ENCODE results near the gene XKR7. TPM values are rescaled to one million over a fixed set of nuclear protein-coding genes. Genes with fewer than 3 reads are reported as not detected.
A peak's percentile ranks its signal among the peaks of the same experiment; 100 is the strongest.

XKR7 gene
- total and polyA plus RNA-seq, 2 donors (not counting 1 experiment from before 2014, with no cell fraction given), result 0.05 to 0.12 TPM

- H3K36me3 ChIP-seq (replicated peaks in 1 of 2; ENCODE audit: control extremely low read depth in 1 of 2, control insufficient read depth in 1 of 2, extremely low read depth in 1 of 2, insufficient read depth in 2 of 2, low read length in 1 of 2), result peaks cover 0 to 5% of the 10 kb centered on the region in 2 experiments
- 13% methylated on average over 11 of the region's 22 CpGs for WGBS (ENCODE audit: insufficient coverage)
- H3K4me1 Mint-ChIP-seq, result peaks cover 52% of the 10 kb centered on the region
- H3K4me2 ChIP-seq (replicated peaks; ENCODE audit: low read depth, low read length, poor library complexity, severe bottlenecking), result peak overlapping the region; percentile 100
- peak overlapping the region; percentile 90 for H3K27ac Mint-ChIP-seq
- ATAC-seq (ENCODE audit: low read depth) (peak; percentile 80), DNase-seq (peak; percentile 72)
- H3K27ac ChIP-seq (ENCODE audit: low read length in 2 of 2), result peak overlapping the region; percentile 76 to 82
- H3K4me3 Mint-ChIP-seq, result peak overlapping the region; percentile 90
- peak overlapping the region; percentile 35 to 93 (median 77) for H3K4me3 ChIP-seq (ENCODE audit: control extremely low read depth in 1 of 5, extremely low read depth in 1 of 5, insufficient read depth in 1 of 5, low read depth in 2 of 5, low read length in 4 of 5)
- intact Hi-C loops (cut with micrococcal nuclease), result loop anchor here (1.0 kb wide), 1 partner anchor 13 kb away; no protein-coding TSS in a partner anchor
- peak overlapping the region; percentile 87 for H3K9ac ChIP-seq (ENCODE audit: low read length)
- peaks cover 0 to 3% (median 0%) of the 10 kb centered on the region in 4 experiments for H3K27me3 ChIP-seq (replicated peaks in 1 of 4; ENCODE audit: control extremely low read depth in 1 of 4, control insufficient read depth in 3 of 4, insufficient read depth in 4 of 4, low read length in 3 of 4)
- H3K9me3 ChIP-seq (ENCODE audit: control extremely low read depth in 1 of 3, control insufficient read depth in 2 of 3, insufficient read depth in 1 of 3, low read length in 2 of 3), result no peaks in the 10 kb centered on the region
- peak overlapping the region; percentile 79 for H2AFZ ChIP-seq (ENCODE audit: insufficient read depth, low read depth, low read length, poor library complexity, severe bottlenecking)
- POLR2A ChIA-PET, result interaction anchor here (0.7 to 2.5 kb wide), 3 partner anchors 10 to 12 kb away, joined by 3 to 25 read pairs (median 3); no protein-coding TSS in a partner anchor
- H3K9me3 Mint-ChIP-seq (ENCODE audit: insufficient read depth), result no peaks in the 10 kb centered on the region
- peaks cover 13% of the 10 kb centered on the region for H3K79me2 ChIP-seq (ENCODE audit: control insufficient read depth, insufficient read depth, low read length)
- CTCF ChIA-PET, result interaction anchor here (0.9 to 4.5 kb wide), 7 partner anchors 10 to 100 kb away, joined by 3 to 27 read pairs (median 8); no protein-coding TSS in a partner anchor
- TF ChIP-seq, protein P1, sequence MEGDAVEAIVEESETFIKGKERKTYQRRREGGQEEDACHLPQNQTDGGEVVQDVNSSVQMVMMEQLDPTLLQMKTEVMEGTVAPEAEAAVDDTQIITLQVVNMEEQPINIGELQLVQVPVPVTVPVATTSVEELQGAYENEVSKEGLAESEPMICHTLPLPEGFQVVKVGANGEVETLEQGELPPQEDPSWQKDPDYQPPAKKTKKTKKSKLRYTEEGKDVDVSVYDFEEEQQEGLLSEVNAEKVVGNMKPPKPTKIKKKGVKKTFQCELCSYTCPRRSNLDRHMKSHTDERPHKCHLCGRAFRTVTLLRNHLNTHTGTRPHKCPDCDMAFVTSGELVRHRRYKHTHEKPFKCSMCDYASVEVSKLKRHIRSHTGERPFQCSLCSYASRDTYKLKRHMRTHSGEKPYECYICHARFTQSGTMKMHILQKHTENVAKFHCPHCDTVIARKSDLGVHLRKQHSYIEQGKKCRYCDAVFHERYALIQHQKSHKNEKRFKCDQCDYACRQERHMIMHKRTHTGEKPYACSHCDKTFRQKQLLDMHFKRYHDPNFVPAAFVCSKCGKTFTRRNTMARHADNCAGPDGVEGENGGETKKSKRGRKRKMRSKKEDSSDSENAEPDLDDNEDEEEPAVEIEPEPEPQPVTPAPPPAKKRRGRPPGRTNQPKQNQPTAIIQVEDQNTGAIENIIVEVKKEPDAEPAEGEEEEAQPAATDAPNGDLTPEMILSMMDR (IDR thresholded peaks at IDR 0.05), result no peak
- TF ChIP-seq EZH2 (IDR thresholded peaks at IDR 0.05; ENCODE audit: borderline replicate concordance, insufficient read depth, low read depth, low read length, poor library complexity, severe bottlenecking), result no peak
- H3K27me3 Mint-ChIP-seq, result no peaks in the 10 kb centered on the region
- H3K4me1 ChIP-seq (ENCODE audit: control insufficient read depth in 2 of 2, insufficient read depth in 2 of 2, low read length in 2 of 2), result peaks cover 39 to 61% of the 10 kb centered on the region in 2 donors
- no peaks in the 10 kb centered on the region for H4K20me1 ChIP-seq (ENCODE audit: control insufficient read depth, insufficient read depth, low read length, poor library complexity, severe bottlenecking)
These were observed 84.9 kb downstream of the XKR7 start for GRCh38 chr20:32052778-32053362.

Small RNA genes lying within 50 kb of the gene (small RNA-seq; reads per million reads assigned to genes)
- gene RNA5SP481 (ENCODE audit: insufficient read length, low read depth, low replicate concordance), result not detected
- gene RNA5SP482 (ENCODE audit: insufficient read length, low read depth, low replicate concordance), result not detected

Other genes starting within 250 kb of the XKR7 start
- gene BCL2L1, start 245.3 kb upstream of the XKR7 start, total RNA-seq, result 27.6 and 33.0 TPM in 2 replicates
- gene BCL2L1, start 245.3 kb upstream of the XKR7 start, polyA plus RNA-seq, result 9.5 and 10.1 TPM in 2 replicates
- gene TPX2, start 228.9 kb upstream of the XKR7 start, total RNA-seq, result 0.30 and 0.41 TPM in 2 replicates
- gene TPX2, start 228.9 kb upstream of the XKR7 start, polyA plus RNA-seq, result 0.27 and 0.31 TPM in 2 replicates
- not detected in 2 replicates for gene MYLK2, start 148.8 kb upstream of the XKR7 start, total RNA-seq
- gene MYLK2, start 148.8 kb upstream of the XKR7 start, polyA plus RNA-seq, result not detected in 2 replicates
- not detected in 2 replicates for gene FOXS1, start 122.5 kb upstream of the XKR7 start, total RNA-seq
- not detected in 2 replicates for gene FOXS1, start 122.5 kb upstream of the XKR7 start, polyA plus RNA-seq
- gene DUSP15, start 97.6 kb upstream of the XKR7 start, total RNA-seq, result 1.8 and 3.3 TPM in 2 replicates
- 0.78 and 1.2 TPM in 2 replicates for gene DUSP15, start 97.6 kb upstream of the XKR7 start, polyA plus RNA-seq
- 0.74 and 1.2 TPM in 2 replicates for gene TTLL9, start 97.5 kb upstream of the XKR7 start, total RNA-seq
- 0.76 and 1.1 TPM in 2 replicates for gene TTLL9, start 97.5 kb upstream of the XKR7 start, polyA plus RNA-seq
- gene PDRG1, start 16.1 kb upstream of the XKR7 start, total RNA-seq, result 10.9 and 12.7 TPM in 2 replicates
- 18.6 and 25.9 TPM in 2 replicates for gene PDRG1, start 16.1 kb upstream of the XKR7 start, polyA plus RNA-seq
- not detected in 2 replicates for gene CCM2L, start 42.3 kb downstream of the XKR7 start, total RNA-seq
- not detected in 2 replicates for gene CCM2L, start 42.3 kb downstream of the XKR7 start, polyA plus RNA-seq
- gene HCK, start 84.1 kb downstream of the XKR7 start, total RNA-seq, result 48.1 and 48.6 TPM in 2 replicates
- gene HCK, start 84.1 kb downstream of the XKR7 start, polyA plus RNA-seq, result 23.4 and 33.3 TPM in 2 replicates
- gene TM9SF4, start 141.6 kb downstream of the XKR7 start, total RNA-seq, result 50.4 and 53.8 TPM in 2 replicates
- gene TM9SF4, start 141.6 kb downstream of the XKR7 start, polyA plus RNA-seq, result 23.5 and 27.7 TPM in 2 replicates
- gene PLAGL2, start 239.6 kb downstream of the XKR7 start, total RNA-seq, result 18.2 and 18.4 TPM in 2 replicates
- gene PLAGL2, start 239.6 kb downstream of the XKR7 start, polyA plus RNA-seq, result 4.3 and 4.4 TPM in 2 replicates
- 18.1 and 19.3 TPM in 2 replicates for gene POFUT1, start 239.7 kb downstream of the XKR7 start, total RNA-seq
- gene POFUT1, start 239.7 kb downstream of the XKR7 start, polyA plus RNA-seq, result 5.7 and 7.8 TPM in 2 replicates

Data from B cell (primary cell).